ENCODE measurements around the gene WNT10A. TPM values are rescaled to one million over a fixed set of nuclear protein-coding genes. Genes with fewer than 3 reads are reported as not detected.
A peak's percentile ranks its signal among the peaks of the same experiment; 100 is the strongest.

WNT10A gene
- total RNA-seq (2013; cell fraction: nucleolus; rRNA removed): 119 and 132 TPM in 2 replicates
- total RNA-seq (2014; rRNA removed) (17.7 and 18.9 TPM in 2 replicates), total RNA-seq (2014; rRNA removed; fragmentation: Illumina TruSeq; extraction: Trizol) (5.7 and 6.6 TPM in 2 replicates), total RNA-seq (2021) (20.6 and 20.7 TPM in 2 replicates), polyA plus RNA-seq (2011; rRNA removed) (27.8 and 45.0 TPM in 2 replicates), polyA plus RNA-seq (2014; fragmentation: Illumina TruSeq; extraction: Trizol) (3.6 and 4.4 TPM in 2 replicates), polyA plus RNA-seq (2014; fragmentation: Nextera tagmentation; extraction: Ambion mirVana) (under 1 TPM; 0.61 to 0.93 TPM), polyA plus RNA-seq (2014; rRNA removed) (22.1 and 25.4 TPM in 2 replicates), polyA plus RNA-seq (2016; fragmentation: Nextera tagmentation; extraction: Ambion mirVana) (1 to 10 TPM; 5.3 to 7.2 TPM), polyA minus RNA-seq (2011; rRNA and poly(A)+ RNA removed) (28.0 and 66.0 TPM in 2 replicates), Bru-seq, nascent RNA (percentile 82 among the genes with signal in this experiment), BruChase-seq, experiment 1, labeled RNA remaining after a 6-hour chase (percentile 73 among the genes with signal in this experiment), BruChase-seq, experiment 2, labeled RNA remaining after a 2-hour chase (percentile 71 among the genes with signal in this experiment)
- 12.0 TPM for polyA plus RNA-seq (2011; ENCODE audit: low read depth)
- polyA plus RNA-seq (2011; cell fraction: cytosol; rRNA removed): 59.9 and 66.5 TPM in 2 replicates
- polyA plus RNA-seq (2011; cell fraction: nucleus; rRNA removed): 246 and 304 TPM in 2 replicates
- polyA plus RNA-seq (2012): 44.5 and 80.7 TPM in 2 replicates
- 25.3 and 36.2 TPM in 2 replicates for polyA minus RNA-seq (2011; cell fraction: cytosol; rRNA and poly(A)+ RNA removed)
- 83.1 and 124 TPM in 2 replicates for polyA minus RNA-seq (2011; cell fraction: nucleus; rRNA and poly(A)+ RNA removed)
- long read RNA-seq, experiment 1, transcript WNT10A-201 (4 exons, 2,547 nt): major isoform, 10 of 22 reads
- long read RNA-seq, experiment 1, partial matches to known transcripts: 0 of 22 reads
- long read RNA-seq, experiment 1, other reads (novel, unspliced or antisense): 12 of 22 reads
- long read RNA-seq, experiment 2, partial matches to known transcripts: 0 of 2 reads
- long read RNA-seq, experiment 2, other reads (novel, unspliced or antisense): 2 of 2 reads

GRCh38 chr2:218880102-218880858, at the start of gene WNT10A:
Gene WNT10A (plus strand): TSS chr2:218880852. CDS start chr2:218880996, 144 bp downstream.
- BruUV-seq (replicated peaks): no TSS peak
- peak within 1 kb of the TSS; percentile 84 for H3K4me2 ChIP-seq (ENCODE audit: control insufficient read depth, insufficient read depth)
- peak within 1 kb of the TSS; percentile 52 for H3K27ac ChIP-seq (ENCODE audit: control insufficient read depth, insufficient read depth)
- H2AFZ ChIP-seq (ENCODE audit: control insufficient read depth, low read depth, low read length): peak within 1 kb of the TSS; percentile 52
- peaks cover 50% of the 10 kb centered on the region for H3K79me2 ChIP-seq (ENCODE audit: control insufficient read depth, insufficient read depth, low read length)
- in situ Hi-C loops (cut with MboI) (no loop called here), intact Hi-C loops (cut with micrococcal nuclease; ENCODE audit: unreplicated experiment) (loop anchor here (1.0 kb wide), 1 partner anchor 16 kb away; no protein-coding TSS in a partner anchor)
- POLR2A ChIA-PET: interaction anchor here (0.6 to 10.6 kb wide), 6 partner anchors 12 to 593 kb away, joined by 3 to 360 read pairs (median 4); partner anchors contain the start of gene TTLL4
- H3K9ac ChIP-seq (ENCODE audit: control insufficient read depth, insufficient read depth, low read length): peak within 1 kb of the TSS; percentile 82
- SMC1A ChIA-PET (ENCODE audit: uncharacterized antibody, unreplicated experiment): interaction anchor here (1.4 to 15.8 kb wide), 4 partner anchors 6 to 79 kb away, joined by 3 to 780 read pairs (median 20); partner anchors contain the start of gene CDK5R2
- no peaks in the 10 kb centered on the region for H4K20me1 ChIP-seq (ENCODE audit: control insufficient read depth, insufficient read depth)
- peaks cover 50% of the 10 kb centered on the region for H3K4me1 ChIP-seq (ENCODE audit: control insufficient read depth, insufficient read depth, low read length)
- FAIRE-seq: no peak
- H3K27me3 ChIP-seq (replicated peaks in 1 of 2; ENCODE audit: control insufficient read depth in 2 of 2, insufficient read depth in 2 of 2, low read length in 1 of 2): no peaks in the 10 kb centered on the region
- no peaks in the 10 kb centered on the region for H3K9me3 ChIP-seq (replicated peaks; ENCODE audit: control insufficient read depth, insufficient read depth, low read length)
- CTCF ChIA-PET: interaction anchor here (0.9 to 21.9 kb wide), 5 partner anchors 11 to 350 kb away, joined by 3 to 1364 read pairs (median 4); no protein-coding TSS in a partner anchor
- peak; percentile 80 for DNase-seq (ENCODE audit: low read depth, low spot score)
- peaks cover 0 to 5% of the 10 kb centered on the region in 2 experiments; a peak in 1 of 4 replicates for H3K36me3 ChIP-seq (ENCODE audit: control insufficient read depth in 2 of 2, insufficient read depth in 2 of 2, low read length in 1 of 2)
- WGBS (ENCODE audit: insufficient coverage, insufficient replicate concordance, low lambda C conversion rate, missing lambda C conversion rate): under 1% methylated on average over 28 of the region's 58 CpGs
- H3K4me3 ChIP-seq: peak within 1 kb of the TSS; percentile 96
- peak; percentile 75 for ATAC-seq
- RAD21 ChIA-PET (ENCODE audit: unreplicated experiment): interaction anchor here (16.0 kb wide), 1 partner anchor 15 kb away, joined by 871 read pairs; no protein-coding TSS in a partner anchor
- TF ChIP-seq HDAC2 (IDR thresholded peaks at IDR 0.05): no peak
- no peak for TF ChIP-seq SMAD1 (IDR thresholded peaks at IDR 0.05; ENCODE audit: low read depth, partially characterized antibody)
- no peak for TF ChIP-seq ZNF274 (IDR thresholded peaks at IDR 0.05; ENCODE audit: insufficient read depth, insufficient read length)
- TF ChIP-seq CBFB (IDR thresholded peaks at IDR 0.05; ENCODE audit: low read depth): peak; percentile 44; the same call in 1 of the 2 replicates
- TF ChIP-seq CEBPB (IDR thresholded peaks at IDR 0.05; ENCODE audit: borderline replicate concordance in 1 of 2, low read depth in 2 of 2, low read length in 2 of 2): no peak
- peak; percentile 94 to 96 for TF ChIP-seq IKZF2 (IDR thresholded peaks at IDR 0.05)
- peak; percentile 66 for TF ChIP-seq RELA (IDR thresholded peaks at IDR 0.05; ENCODE audit: borderline replicate concordance, partially characterized antibody)
- no peak for TF ChIP-seq ATF2 (IDR thresholded peaks at IDR 0.05; ENCODE audit: low read length)
- no peak for TF ChIP-seq ZZZ3 (IDR thresholded peaks at IDR 0.05; ENCODE audit: control insufficient read depth, insufficient read length, low read depth)
- TF ChIP-seq SMAD5 (IDR thresholded peaks at IDR 0.05; ENCODE audit: low read depth): no peak
- peak; percentile 66 for TF ChIP-seq FOXK2 (IDR thresholded peaks at IDR 0.05)
- TF ChIP-seq KDM1A (IDR thresholded peaks at IDR 0.05; ENCODE audit: borderline replicate concordance): no peak
- peak; percentile 89 to 96 for TF ChIP-seq BHLHE40 (IDR thresholded peaks at IDR 0.05; ENCODE audit: borderline replicate concordance in 1 of 2, low read depth in 2 of 2, low read length in 1 of 2)
- peak; percentile 100 for TF ChIP-seq NBN (IDR thresholded peaks at IDR 0.05)
- peak; percentile 60 for TF ChIP-seq SKIL (IDR thresholded peaks at IDR 0.05; ENCODE audit: low read depth, poor library complexity, severe bottlenecking)
- TF ChIP-seq STAT3 (IDR thresholded peaks at IDR 0.05; ENCODE audit: low read depth, low read length): no peak

Data from GM12878 (cell line).